GM06990 (cell line): ENCODE data around the gene MSL3B.

Source experiments
- DNase-seq: peaks from one replicate; pipeline ENCODE4 v3.0.0-alpha.2; 2011; ENCODE audit not compliant: insufficient read length; ENCODE audit errors: extremely low read depth
- H3K27me3 ChIP-seq: replicated peaks from 2 replicates; pipeline ENCODE4 v1.6.0; 2011; ENCODE audit warnings: low read length; ENCODE audit not compliant: control insufficient read depth, insufficient read depth
- H3K36me3 ChIP-seq: 2 replicates; pipeline ENCODE4 v1.5.1; 2011; ENCODE audit warnings: low read length; ENCODE audit not compliant: control insufficient read depth, insufficient read depth
- H3K4me3 ChIP-seq: replicated peaks from 2 replicates; pipeline ENCODE4 v1.5.1; 2011; ENCODE audit warnings: low read depth, mild to moderate bottlenecking, control low read depth, low read length
- CTCF ChIP-seq: IDR thresholded peaks from 2 replicates; pipeline ENCODE4 v1.5.1; 2011; ENCODE audit warnings: low read length, control low read depth, mild to moderate bottlenecking, inconsistent platforms; ENCODE audit not compliant: insufficient read depth, poor library complexity, severe bottlenecking

Gene MSL3B

GRCh38 chr2:233867993-233868532, at the start of gene MSL3B:
MSL3B (minus strand) TSS chr2:233868386.
- no peaks in the 10 kb centered on the region for H3K36me3 ChIP-seq
- TF ChIP-seq CTCF = no peak
- H3K4me3 ChIP-seq = peak within 1 kb of the TSS; percentile 82
- no peaks in the 10 kb centered on the region for H3K27me3 ChIP-seq
- peak; percentile 88 for DNase-seq

- H3K27me3 ChIP-seq = no peaks in the 10 kb centered on the region
- no peak within 1 kb of the TSS for H3K4me3 ChIP-seq
- no peak for DNase-seq
- TF ChIP-seq CTCF = no peak
- H3K36me3 ChIP-seq = no peaks in the 10 kb centered on the region
Observed at GRCh38 chr2:233917116-233917515, 48.9 kb upstream of the MSL3B start, which contains the start of gene TRPM8. TRPM8 (plus strand) TSS chr2:233917373; CDS start chr2:233926538, 9,165 bp downstream.

- TF ChIP-seq CTCF = peak; percentile 33
- Histone ChIP-seq H3K27me3 (no peaks in the 10 kb centered on the region), H3K4me3 (no peak overlapping the region), H3K36me3 (no peaks in the 10 kb centered on the region)
- DNase-seq = no peak
Observed at GRCh38 chr2:233915128-233915527, 46.9 kb upstream of the MSL3B start.

GRCh38 chr2:233912691-233913423, 44.7 kb upstream of the MSL3B start:
- Histone ChIP-seq H3K27me3 (no peaks in the 10 kb centered on the region), H3K4me3 (no peak overlapping the region), H3K36me3 (no peaks in the 10 kb centered on the region)
- no peak for DNase-seq
- no peak for TF ChIP-seq CTCF

GRCh38 chr2:233907627-233908026, 39.4 kb upstream of the MSL3B start:
- H3K4me3 ChIP-seq = no peak overlapping the region
- no peaks in the 10 kb centered on the region for H3K27me3 ChIP-seq
- no peaks in the 10 kb centered on the region for H3K36me3 ChIP-seq
- no peak for TF ChIP-seq CTCF
- no peak for DNase-seq
